PC-3 (cell line): ENCODE results near the gene PTK6. TPM values are rescaled to one million over a fixed set of nuclear protein-coding genes. Genes with fewer than 3 reads are reported as not detected.

Source experiments
- ATAC-seq: fragments of 200-7000 bp; cut with Tn5 transposase; 2 replicates; pipeline ENCODE4 v1.9.1; 2020; ENCODE audit warnings: mild to moderate bottlenecking, moderate library complexity
- BruUV-seq: library from RNA; stranded (reverse); fragments of 400-500 nt; replicated peaks from 2 replicates; lab custom pipeline; 2021; lab: Mats Ljungman, UMichigan
- CTCF ChIA-PET: fragments of 300-600 bp; sonication (Branson Sonifier 250); formaldehyde crosslinking; loops from one replicate; lab custom pipeline; 2022; ENCODE audit warnings: antibody characterized with exemption; lab: Charles Lee
- POLR2A ChIA-PET: fragments of 300-600 bp; sonication (Branson Sonifier 250); formaldehyde crosslinking; loops from one replicate; lab custom pipeline; 2022; ENCODE audit warnings: antibody characterized with exemption; ENCODE audit not compliant: unreplicated experiment; lab: Charles Lee
- DNase-seq: peaks from one replicate; pipeline ENCODE4 v3.0.0-alpha.2; 2015
- H2AFZ ChIP-seq: fragments of 300-600 bp; sonication (generic); 2 replicates; pipeline ENCODE4 v1.6.0; 2016; ENCODE audit warnings: antibody characterized with exemption, low read length
- H3F3A ChIP-seq: fragments of 300-600 bp; sonication (generic); one replicate; pipeline ENCODE4 v1.6.0; 2017; ENCODE audit warnings: antibody characterized with exemption, low read length, control low read depth, mild to moderate bottlenecking; ENCODE audit not compliant: unreplicated experiment
- H3K27ac ChIP-seq: fragments of 300-600 bp; sonication (generic); 2 replicates; pipeline ENCODE4 v1.5.1; 2016; ENCODE audit warnings: mild to moderate bottlenecking, low read length
- H3K27me3 ChIP-seq: fragments of 300-600 bp; sonication (generic); 2 replicates; pipeline ENCODE4 v1.6.1; 2016; ENCODE audit warnings: low read length, mixed read lengths
- H3K36me3 ChIP-seq: fragments of 300-600 bp; sonication (generic); 2 replicates; pipeline ENCODE4 v1.6.1; 2016; ENCODE audit warnings: low read depth, mixed run types, low read length, mixed read lengths
- H3K4me1 ChIP-seq: fragments of 300-600 bp; sonication (generic); 2 replicates; pipeline ENCODE4 v1.5.1; 2016; ENCODE audit warnings: low read length; ENCODE audit not compliant: insufficient read depth
- H3K4me2 ChIP-seq: fragments of 300-600 bp; sonication (generic); 2 replicates; pipeline ENCODE4 v1.6.0; 2016; ENCODE audit warnings: low read length
- H3K4me3 ChIP-seq: fragments of 300-600 bp; sonication (generic); 2 replicates; pipeline ENCODE4 v1.5.1; 2016; ENCODE audit warnings: mild to moderate bottlenecking, low read length, mixed read lengths
- H3K79me2 ChIP-seq: fragments of 300-600 bp; sonication (generic); 2 replicates; pipeline ENCODE4 v1.6.1; 2017; ENCODE audit warnings: low read length, mixed read lengths
- H3K9ac ChIP-seq: fragments of 300-600 bp; sonication (generic); 2 replicates; pipeline ENCODE4 v1.6.0; 2016; ENCODE audit warnings: mild to moderate bottlenecking, low read length
- H3K9me2 ChIP-seq: fragments of 300-600 bp; sonication (generic); replicated peaks from 2 replicates; pipeline ENCODE4 v1.6.1; 2016; ENCODE audit warnings: mixed run types, low read length, mixed read lengths
- H3K9me3 ChIP-seq: fragments of 300-600 bp; sonication (generic); 2 replicates; pipeline ENCODE4 v1.6.1; 2016; ENCODE audit warnings: low read length, mixed read lengths
- H4K20me1 ChIP-seq: fragments of 300-600 bp; sonication (generic); 2 replicates; pipeline ENCODE4 v1.6.1; 2016; ENCODE audit warnings: low read length, mixed read lengths
- EZH2 ChIP-seq: fragments of 300-600 bp; sonication (generic); IDR thresholded peaks from one replicate; pipeline ENCODE4 v1.6.1; 2017; ENCODE audit warnings: antibody characterized with exemption, mild to moderate bottlenecking, low read length; ENCODE audit not compliant: unreplicated experiment
- EZH2phosphoT487 ChIP-seq: fragments of 300-600 bp; sonication (generic); IDR thresholded peaks from 2 replicates; pipeline ENCODE4 v1.6.1; 2018; ENCODE audit warnings: mild to moderate bottlenecking, antibody characterized with exemption, low read length, borderline replicate concordance
- intact Hi-C: fragments of 100-400 bp; cut with micrococcal nuclease; formaldehyde crosslinking; loops from 2 replicates; pipeline ENCODE4 v1.9.0; 2023
- total RNA-seq: library from RNA; depleted of rRNA; stranded (reverse); fragments of >200 nt; gene quantifications from 2 replicates; pipeline ENCODE4 v1.2.3, GENCODE V29; 2014
- TF ChIP-seq, protein P1 (sequence below): fragments of 300-600 bp; sonication (generic); conservative IDR thresholded peaks from 2 replicates; pipeline ENCODE4 v1.5.1; 2017; ENCODE audit warnings: antibody characterized with exemption, low read depth, mild to moderate bottlenecking, low read length

Gene PTK6
- total RNA-seq, 1 experiment from 2014 or later = 11.1 TPM

DNA sequence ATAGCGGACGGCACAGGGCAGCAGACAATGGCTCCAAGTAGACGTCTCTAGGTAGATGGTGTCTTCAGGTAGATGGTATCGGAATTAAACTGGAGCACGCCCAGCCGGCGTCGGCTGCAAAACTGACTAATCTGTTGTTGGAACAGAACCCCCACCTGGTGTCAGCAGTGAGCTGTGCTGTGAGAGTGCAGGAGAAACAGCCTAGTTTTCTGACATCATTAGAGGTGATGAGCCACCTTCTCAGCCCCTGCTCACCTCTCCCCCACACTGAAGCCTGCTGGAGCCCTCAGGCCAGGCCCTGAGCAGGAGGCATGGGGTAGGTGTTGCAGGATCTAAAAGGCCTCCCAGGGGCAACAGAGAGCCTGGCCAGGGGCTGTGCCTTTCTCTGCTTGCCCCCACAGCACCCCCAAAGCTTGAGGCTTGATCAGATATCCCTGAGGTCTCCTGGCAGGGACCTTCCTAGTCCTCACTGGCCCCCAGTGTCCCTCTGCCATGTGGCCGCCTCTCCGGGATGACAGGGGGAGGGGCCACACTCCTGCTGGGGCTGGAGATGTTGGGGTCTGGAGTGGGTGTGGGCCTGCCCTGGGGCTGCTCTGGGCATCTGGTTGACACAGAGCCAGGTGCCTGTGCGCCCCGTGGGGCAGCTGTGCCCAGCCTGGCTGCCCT is 43.8 kb upstream of the PTK6 start:
- no peak overlapping the region for H2AFZ ChIP-seq
- intact Hi-C loops = loop anchor here (2.0 to 5.0 kb wide), 3 partner anchors 44 to 61 kb away; partner anchors contain the start of genes GMEB2 and PTK6
- no peaks in the 10 kb centered on the region for H3K36me3 ChIP-seq
- peak overlapping the region; percentile 7; the same call in 1 of the 2 replicates for H3K27ac ChIP-seq
- no peak for TF ChIP-seq EZH2
- TF ChIP-seq, protein P1, sequence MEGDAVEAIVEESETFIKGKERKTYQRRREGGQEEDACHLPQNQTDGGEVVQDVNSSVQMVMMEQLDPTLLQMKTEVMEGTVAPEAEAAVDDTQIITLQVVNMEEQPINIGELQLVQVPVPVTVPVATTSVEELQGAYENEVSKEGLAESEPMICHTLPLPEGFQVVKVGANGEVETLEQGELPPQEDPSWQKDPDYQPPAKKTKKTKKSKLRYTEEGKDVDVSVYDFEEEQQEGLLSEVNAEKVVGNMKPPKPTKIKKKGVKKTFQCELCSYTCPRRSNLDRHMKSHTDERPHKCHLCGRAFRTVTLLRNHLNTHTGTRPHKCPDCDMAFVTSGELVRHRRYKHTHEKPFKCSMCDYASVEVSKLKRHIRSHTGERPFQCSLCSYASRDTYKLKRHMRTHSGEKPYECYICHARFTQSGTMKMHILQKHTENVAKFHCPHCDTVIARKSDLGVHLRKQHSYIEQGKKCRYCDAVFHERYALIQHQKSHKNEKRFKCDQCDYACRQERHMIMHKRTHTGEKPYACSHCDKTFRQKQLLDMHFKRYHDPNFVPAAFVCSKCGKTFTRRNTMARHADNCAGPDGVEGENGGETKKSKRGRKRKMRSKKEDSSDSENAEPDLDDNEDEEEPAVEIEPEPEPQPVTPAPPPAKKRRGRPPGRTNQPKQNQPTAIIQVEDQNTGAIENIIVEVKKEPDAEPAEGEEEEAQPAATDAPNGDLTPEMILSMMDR = peak; percentile 85
- no peak overlapping the region for H3K4me3 ChIP-seq
- H3K4me2 ChIP-seq = peak overlapping the region; percentile 52; the same call in 1 of the 2 replicates
- peak overlapping the region; percentile 5; the same call in 1 of the 2 replicates for H3K9ac ChIP-seq
- H3F3A ChIP-seq = no peaks in the 10 kb centered on the region
- ATAC-seq (peak; percentile 95), DNase-seq (peak; percentile 86)
- no TSS peak for BruUV-seq
- POLR2A ChIA-PET = interaction anchor here (0.6 to 0.7 kb wide), 2 partner anchors 60 to 367 kb away, joined by 3 read pairs; no protein-coding TSS in a partner anchor
- no peaks in the 10 kb centered on the region for H3K27me3 ChIP-seq
- no peaks in the 10 kb centered on the region for H3K79me2 ChIP-seq
- no peaks in the 10 kb centered on the region for H4K20me1 ChIP-seq
- no peaks in the 10 kb centered on the region for H3K9me2 ChIP-seq
- CTCF ChIA-PET = interaction anchor here (0.6 to 1.0 kb wide), 2 partner anchors 21 to 61 kb away, joined by 3 to 4 read pairs; no protein-coding TSS in a partner anchor
- no peaks in the 10 kb centered on the region for H3K9me3 ChIP-seq
- peaks cover 5% of the 10 kb centered on the region for H3K4me1 ChIP-seq

DNA sequence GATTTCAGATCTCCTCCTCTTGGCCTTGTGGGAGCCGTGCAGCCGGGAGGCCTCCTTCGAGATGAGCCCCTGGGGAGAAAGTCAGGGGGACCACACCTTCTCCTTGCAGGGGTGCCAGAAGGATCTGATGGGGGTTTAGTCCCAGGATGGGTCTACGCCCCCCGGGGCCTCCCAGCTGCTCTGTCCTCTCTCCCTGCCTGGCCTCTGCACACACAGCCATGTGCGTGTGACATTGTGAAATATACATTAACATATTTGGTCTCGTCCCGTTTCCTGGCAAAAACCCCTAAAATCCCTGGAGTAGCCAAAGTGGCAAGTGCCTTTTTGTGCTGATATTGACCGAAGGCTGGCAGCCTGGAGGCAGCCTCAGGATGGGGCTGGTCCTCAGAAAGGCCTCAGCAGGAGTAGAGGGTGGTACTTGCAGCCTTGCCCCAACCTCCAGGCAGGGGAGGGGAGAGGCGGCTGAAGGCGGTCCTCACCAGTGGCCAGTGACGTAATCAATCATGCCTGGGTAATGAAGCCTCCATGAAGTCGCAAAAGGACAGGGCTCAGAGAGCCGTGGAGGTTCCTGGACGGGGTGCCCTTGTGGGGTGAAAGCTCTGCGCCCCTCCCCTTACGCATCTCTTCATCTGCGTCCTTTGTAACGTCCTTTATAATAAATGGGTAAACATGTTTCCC is 42.0 kb upstream of the PTK6 start:
- ATAC-seq (no peak), DNase-seq (no peak)
- Histone ChIP-seq H3K9me3 (no peaks in the 10 kb centered on the region), H2AFZ (no peak overlapping the region), H3K36me3 (no peaks in the 10 kb centered on the region), H4K20me1 (no peaks in the 10 kb centered on the region), H3K4me3 (no peak overlapping the region), H3K4me1 (peaks cover 17% of the 10 kb centered on the region), H3F3A (no peaks in the 10 kb centered on the region), H3K4me2 (no peak overlapping the region), H3K9ac (no peak overlapping the region), H3K27me3 (no peaks in the 10 kb centered on the region), H3K79me2 (no peaks in the 10 kb centered on the region), H3K9me2 (no peaks in the 10 kb centered on the region), H3K27ac (no peak overlapping the region)
- intact Hi-C loops = no loop called here
- CTCF ChIA-PET = no interaction called here
- POLR2A ChIA-PET = no interaction called here
- BruUV-seq = no TSS peak
- TF ChIP-seq EZH2phosphoT487 (no peak), EZH2 (no peak)
- TF ChIP-seq, protein P1 = no peak
